ENCODE data around the gene HSPH1.
A peak's percentile ranks its signal among the peaks of the same experiment; 100 is the strongest.

The HSPH1 gene

GRCh38 chr13:31175847-31176532 lies 14.3 kb upstream of the HSPH1 start:
- DNase-seq, result no peak

- no peak for DNase-seq
Measured at GRCh38 chr13:31174018-31174417, 12.3 kb upstream of the HSPH1 start.

GRCh38 chr13:31172535-31172934 lies 10.8 kb upstream of the HSPH1 start:
- DNase-seq, result no peak

- DNase-seq, result no peak
Measured at GRCh38 chr13:31172001-31172400, 10.3 kb upstream of the HSPH1 start.

- DNase-seq, result no peak
Measured at GRCh38 chr13:31168736-31169135, 7.0 kb upstream of the HSPH1 start.

- no peak for DNase-seq
Measured at GRCh38 chr13:31168166-31168565, 6.5 kb upstream of the HSPH1 start.

- DNase-seq, result no peak
Measured at GRCh38 chr13:31167490-31167889, 5.8 kb upstream of the HSPH1 start.

GRCh38 chr13:31166591-31166990 lies 4.9 kb upstream of the HSPH1 start:
- no peak for DNase-seq

GRCh38 chr13:31162151-31163008 lies 676 bp upstream of the HSPH1 start:
- DNase-seq, result peak; percentile 98 to 99

GRCh38 chr13:31160857-31161556 lies 697 bp downstream of the HSPH1 start:
- peak; percentile 56 to 65 for DNase-seq

GRCh38 chr13:31159306-31159705 lies 2.4 kb downstream of the HSPH1 start:
- DNase-seq, result no peak

- no peak for DNase-seq
Measured at GRCh38 chr13:31154939-31155338, 6.8 kb downstream of the HSPH1 start.

GRCh38 chr13:31151837-31152236 lies 9.9 kb downstream of the HSPH1 start:
- DNase-seq, result no peak

GRCh38 chr13:31150315-31150985 lies 11.3 kb downstream of the HSPH1 start:
- DNase-seq, result no peak

GRCh38 chr13:31149604-31150003 lies 12.1 kb downstream of the HSPH1 start:
- DNase-seq, result no peak

- DNase-seq, result no peak
Measured at GRCh38 chr13:31145417-31145816, 16.3 kb downstream of the HSPH1 start.

GRCh38 chr13:31138515-31138914 lies 23.2 kb downstream of the HSPH1 start:
- no peak for DNase-seq

GRCh38 chr13:31136724-31137123 lies 25.0 kb downstream of the HSPH1 start:
- no peak for DNase-seq

- DNase-seq, result no peak
Measured at GRCh38 chr13:31134039-31134711, 27.5 kb downstream of the HSPH1 start.

- no peak for DNase-seq
Measured at GRCh38 chr13:31133621-31134020, 28.1 kb downstream of the HSPH1 start.

GRCh38 chr13:31131470-31131961 lies 30.2 kb downstream of the HSPH1 start:
- no peak for DNase-seq

GRCh38 chr13:31129419-31129818 lies 32.3 kb downstream of the HSPH1 start:
- no peak for DNase-seq

Data from CD4-positive, alpha-beta T cell treated with Interferon alpha-2 for 1 hour (primary cell).